HepG2 (cell line): ENCODE data around the gene FMNL2. TPM values are rescaled to one million over a fixed set of nuclear protein-coding genes. Genes with fewer than 3 reads are reported as not detected.

ENCODE experiments used
- BRD4 ChIP-seq: sonication (generic); formaldehyde crosslinking; IDR thresholded peaks from 2 replicates; pipeline ENCODE4 v1.4.0; 2020; ENCODE audit warnings: missing genetic modification reagents
- CCDC6 ChIP-seq: sonication (generic); formaldehyde crosslinking; IDR thresholded peaks from 2 replicates; pipeline ENCODE4 v1.8.1; 2022; ENCODE audit warnings: mild to moderate bottlenecking, missing genetic modification reagents, moderate library complexity
- HOXA5 ChIP-seq: sonication (generic); formaldehyde crosslinking; IDR thresholded peaks from 2 replicates; pipeline ENCODE4 v1.4.0; 2020; ENCODE audit warnings: missing genetic modification reagents
- IRX3 ChIP-seq: sonication (generic); formaldehyde crosslinking; IDR thresholded peaks from 2 replicates; pipeline ENCODE4 v1.8.1; 2023; ENCODE audit warnings: mild to moderate bottlenecking, low read depth, missing genetic modification reagents, borderline replicate concordance
- KMT2A ChIP-seq: sonication (generic); formaldehyde crosslinking; IDR thresholded peaks from 2 replicates; pipeline ENCODE4 v1.4.0; 2020; ENCODE audit warnings: missing genetic modification reagents
- KMT2B ChIP-seq: IDR thresholded peaks from 2 replicates; pipeline ENCODE4 v1.6.1; 2016; ENCODE audit warnings: missing genetic modification reagents, missing compliant biosample characterization
- NFIC ChIP-seq: IDR thresholded peaks from 2 replicates; pipeline ENCODE4 v1.6.1; 2012; ENCODE audit warnings: mild to moderate bottlenecking, low read length, inconsistent platforms
- NONO ChIP-seq, 2 experiments: fragments of 450-650 bp in 1 of 2; sonication (generic) in 1 of 2; formaldehyde crosslinking in 1 of 2; IDR thresholded peaks in 1 of 2; conservative IDR thresholded peaks in 1 of 2; 2 replicates each; pipeline versions ENCODE4 v1.6.1 to v1.8.0; 2017 to 2022; ENCODE audit warnings: mild to moderate bottlenecking in 1 of 2, missing genetic modification reagents in 1 of 2, moderate library complexity in 1 of 2
- NR2F6 ChIP-seq, 2 experiments: IDR thresholded peaks; 2 replicates each; pipeline ENCODE4 v1.6.1; 2016; ENCODE audit warnings: antibody characterized with exemption in 1 of 2, mild to moderate bottlenecking in 1 of 2
- THAP11 ChIP-seq: IDR thresholded peaks from 2 replicates; pipeline ENCODE4 v1.6.1; 2016; ENCODE audit warnings: missing biosample characterization, missing genetic modification reagents
- XBP1 ChIP-seq: sonication (generic); formaldehyde crosslinking; IDR thresholded peaks from 2 replicates; pipeline ENCODE4 v1.5.0; 2020; ENCODE audit warnings: missing genetic modification reagents
- ZNF12 ChIP-seq: sonication (generic); formaldehyde crosslinking; IDR thresholded peaks from 2 replicates; pipeline ENCODE4 v1.5.0; 2020; ENCODE audit warnings: missing genetic modification reagents
- polyA plus RNA-seq, 8 experiments: library from polyadenylated mRNA; depleted of rRNA in 3 of 8; stranded (reverse) in 7 of 8; unstranded in 1 of 8; fragments of >200 nt; fragmentation: Illumina TruSeq in 4 of 8; extraction: Trizol in 4 of 8; gene quantifications; 2 replicates each; pipeline versions ENCODE4 v1.2.1 to v1.2.3, GENCODE V29; 2011 to 2016; ENCODE audit warnings: low read depth in 4 of 8, missing spikeins in 1 of 8, mixed read lengths in 1 of 8; ENCODE audit not compliant: insufficient read depth in 1 of 8
- total RNA-seq, 5 experiments: library from RNA; depleted of rRNA; stranded (reverse); fragments of >200 nt; fragmentation: Illumina TruSeq; extraction: Trizol; gene quantifications; 2 replicates each; pipeline ENCODE4 v1.2.3, GENCODE V29; 2016; ENCODE audit warnings: low read depth in 1 of 5
- TF ChIP-seq, protein P1 (sequence below): sonication (generic); formaldehyde crosslinking; IDR thresholded peaks from 2 replicates; pipeline ENCODE4 v1.4.0; 2020; ENCODE audit warnings: missing genetic modification reagents
- TF ChIP-seq, protein P2 (sequence below): sonication (generic); formaldehyde crosslinking; IDR thresholded peaks from 2 replicates; pipeline ENCODE4 v1.8.0; 2022; ENCODE audit warnings: missing genetic modification reagents, mild to moderate bottlenecking, moderate library complexity, borderline replicate concordance
- TF ChIP-seq, protein P3 (sequence below): sonication (generic); formaldehyde crosslinking; IDR thresholded peaks from 2 replicates; pipeline ENCODE4 v1.4.0; 2020; ENCODE audit warnings: mild to moderate bottlenecking, missing genetic modification reagents
- TF ChIP-seq, protein P4 (sequence below): sonication (generic); formaldehyde crosslinking; IDR thresholded peaks from 2 replicates; pipeline ENCODE4 v1.5.0; 2020; ENCODE audit warnings: mild to moderate bottlenecking, missing genetic modification reagents, borderline replicate concordance
- TF ChIP-seq, protein P5 (sequence below): sonication (generic); formaldehyde crosslinking; IDR thresholded peaks from 2 replicates; pipeline ENCODE4 v1.8.1; 2023; ENCODE audit warnings: mild to moderate bottlenecking, missing genetic modification reagents
- TF ChIP-seq, protein P6 (sequence below): sonication (generic); formaldehyde crosslinking; IDR thresholded peaks from 2 replicates; pipeline ENCODE4 v1.4.0; 2020; ENCODE audit warnings: missing genetic modification reagents

FMNL2 gene
- total and polyA plus RNA-seq, 2 of the 13 experiments (the other 11 are each of a cell fraction or from before 2014, with no cell fraction given) = 66.5 to 67.7 TPM

GRCh38 chr2:152485954-152486736 lies 151.2 kb downstream of the FMNL2 start (continued):
- TF ChIP-seq, protein P1, sequence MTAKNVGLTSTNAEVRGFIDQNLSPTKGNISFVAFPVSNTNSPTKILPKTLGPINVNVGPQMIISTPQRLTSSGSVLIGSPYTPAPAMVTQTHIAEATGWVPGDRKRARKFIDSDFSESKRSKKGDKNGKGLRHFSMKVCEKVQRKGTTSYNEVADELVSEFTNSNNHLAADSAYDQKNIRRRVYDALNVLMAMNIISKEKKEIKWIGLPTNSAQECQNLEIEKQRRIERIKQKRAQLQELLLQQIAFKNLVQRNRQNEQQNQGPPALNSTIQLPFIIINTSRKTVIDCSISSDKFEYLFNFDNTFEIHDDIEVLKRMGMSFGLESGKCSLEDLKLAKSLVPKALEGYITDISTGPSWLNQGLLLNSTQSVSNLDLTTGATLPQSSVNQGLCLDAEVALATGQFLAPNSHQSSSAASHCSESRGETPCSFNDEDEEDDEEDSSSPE (CRISPR knock-in tag) = peak; percentile 37; the same call in 1 of the 2 replicates
- TF ChIP-seq ZNF12 (CRISPR knock-in tag) = peak; percentile 86; the same call in 1 of the 2 replicates
- TF ChIP-seq, protein P2, sequence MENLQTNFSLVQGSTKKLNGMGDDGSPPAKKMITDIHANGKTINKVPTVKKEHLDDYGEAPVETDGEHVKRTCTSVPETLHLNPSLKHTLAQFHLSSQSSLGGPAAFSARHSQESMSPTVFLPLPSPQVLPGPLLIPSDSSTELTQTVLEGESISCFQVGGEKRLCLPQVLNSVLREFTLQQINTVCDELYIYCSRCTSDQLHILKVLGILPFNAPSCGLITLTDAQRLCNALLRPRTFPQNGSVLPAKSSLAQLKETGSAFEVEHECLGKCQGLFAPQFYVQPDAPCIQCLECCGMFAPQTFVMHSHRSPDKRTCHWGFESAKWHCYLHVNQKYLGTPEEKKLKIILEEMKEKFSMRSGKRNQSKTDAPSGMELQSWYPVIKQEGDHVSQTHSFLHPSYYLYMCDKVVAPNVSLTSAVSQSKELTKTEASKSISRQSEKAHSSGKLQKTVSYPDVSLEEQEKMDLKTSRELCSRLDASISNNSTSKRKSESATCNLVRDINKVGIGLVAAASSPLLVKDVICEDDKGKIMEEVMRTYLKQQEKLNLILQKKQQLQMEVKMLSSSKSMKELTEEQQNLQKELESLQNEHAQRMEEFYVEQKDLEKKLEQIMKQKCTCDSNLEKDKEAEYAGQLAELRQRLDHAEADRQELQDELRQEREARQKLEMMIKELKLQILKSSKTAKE (CRISPR knock-in tag) = peak; percentile 26; the same call in 1 of the 2 replicates
- peak; percentile 83 for TF ChIP-seq KMT2B (CRISPR knock-in tag)
- peak; percentile 68; the same call in 1 of the 2 replicates for TF ChIP-seq CCDC6 (CRISPR knock-in tag)
- TF ChIP-seq, protein P3, sequence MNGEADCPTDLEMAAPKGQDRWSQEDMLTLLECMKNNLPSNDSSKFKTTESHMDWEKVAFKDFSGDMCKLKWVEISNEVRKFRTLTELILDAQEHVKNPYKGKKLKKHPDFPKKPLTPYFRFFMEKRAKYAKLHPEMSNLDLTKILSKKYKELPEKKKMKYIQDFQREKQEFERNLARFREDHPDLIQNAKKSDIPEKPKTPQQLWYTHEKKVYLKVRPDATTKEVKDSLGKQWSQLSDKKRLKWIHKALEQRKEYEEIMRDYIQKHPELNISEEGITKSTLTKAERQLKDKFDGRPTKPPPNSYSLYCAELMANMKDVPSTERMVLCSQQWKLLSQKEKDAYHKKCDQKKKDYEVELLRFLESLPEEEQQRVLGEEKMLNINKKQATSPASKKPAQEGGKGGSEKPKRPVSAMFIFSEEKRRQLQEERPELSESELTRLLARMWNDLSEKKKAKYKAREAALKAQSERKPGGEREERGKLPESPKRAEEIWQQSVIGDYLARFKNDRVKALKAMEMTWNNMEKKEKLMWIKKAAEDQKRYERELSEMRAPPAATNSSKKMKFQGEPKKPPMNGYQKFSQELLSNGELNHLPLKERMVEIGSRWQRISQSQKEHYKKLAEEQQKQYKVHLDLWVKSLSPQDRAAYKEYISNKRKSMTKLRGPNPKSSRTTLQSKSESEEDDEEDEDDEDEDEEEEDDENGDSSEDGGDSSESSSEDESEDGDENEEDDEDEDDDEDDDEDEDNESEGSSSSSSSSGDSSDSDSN (CRISPR knock-in tag) = no peak
- no peak for TF ChIP-seq IRX3 (CRISPR knock-in tag)
- peak; percentile 87 for TF ChIP-seq NR2F6 (IDR thresholded peaks at IDR 0.05)
- TF ChIP-seq NR2F6 (CRISPR knock-in tag; IDR thresholded peaks at IDR 0.05) = peak; percentile 87
- 0 out of 2 replicates have a peak, but pooled peaks have one; percentile 38 for TF ChIP-seq HOXA5 (CRISPR knock-in tag)
- TF ChIP-seq THAP11 = peak; percentile 88
- TF ChIP-seq BRD4 (CRISPR knock-in tag) = no peak
- TF ChIP-seq NFIC = peak; percentile 90
- TF ChIP-seq, protein P4, sequence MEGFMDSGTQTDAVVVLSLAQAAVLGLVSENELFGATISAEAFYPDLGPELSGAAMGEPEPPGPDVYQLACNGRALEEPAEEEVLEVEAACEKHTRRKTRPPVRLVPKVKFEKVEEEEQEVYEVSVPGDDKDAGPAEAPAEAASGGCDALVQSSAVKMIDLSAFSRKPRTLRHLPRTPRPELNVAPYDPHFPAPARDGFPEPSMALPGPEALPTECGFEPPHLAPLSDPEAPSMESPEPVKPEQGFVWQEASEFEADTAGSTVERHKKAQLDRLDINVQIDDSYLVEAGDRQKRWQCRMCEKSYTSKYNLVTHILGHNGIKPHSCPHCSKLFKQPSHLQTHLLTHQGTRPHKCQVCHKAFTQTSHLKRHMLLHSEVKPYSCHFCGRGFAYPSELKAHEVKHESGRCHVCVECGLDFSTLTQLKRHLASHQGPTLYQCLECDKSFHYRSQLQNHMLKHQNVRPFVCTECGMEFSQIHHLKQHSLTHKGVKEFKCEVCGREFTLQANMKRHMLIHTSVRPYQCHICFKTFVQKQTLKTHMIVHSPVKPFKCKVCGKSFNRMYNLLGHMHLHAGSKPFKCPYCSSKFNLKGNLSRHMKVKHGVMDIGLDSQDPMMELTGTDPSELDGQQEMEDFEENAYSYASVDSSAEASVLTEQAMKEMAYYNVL (CRISPR knock-in tag) = peak; percentile 92
- TF ChIP-seq KMT2A = peak; percentile 68
- TF ChIP-seq, protein P5, sequence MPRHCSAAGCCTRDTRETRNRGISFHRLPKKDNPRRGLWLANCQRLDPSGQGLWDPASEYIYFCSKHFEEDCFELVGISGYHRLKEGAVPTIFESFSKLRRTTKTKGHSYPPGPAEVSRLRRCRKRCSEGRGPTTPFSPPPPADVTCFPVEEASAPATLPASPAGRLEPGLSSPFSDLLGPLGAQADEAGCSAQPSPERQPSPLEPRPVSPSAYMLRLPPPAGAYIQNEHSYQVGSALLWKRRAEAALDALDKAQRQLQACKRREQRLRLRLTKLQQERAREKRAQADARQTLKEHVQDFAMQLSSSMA (CRISPR knock-in tag) = no peak
- TF ChIP-seq, protein P6, sequence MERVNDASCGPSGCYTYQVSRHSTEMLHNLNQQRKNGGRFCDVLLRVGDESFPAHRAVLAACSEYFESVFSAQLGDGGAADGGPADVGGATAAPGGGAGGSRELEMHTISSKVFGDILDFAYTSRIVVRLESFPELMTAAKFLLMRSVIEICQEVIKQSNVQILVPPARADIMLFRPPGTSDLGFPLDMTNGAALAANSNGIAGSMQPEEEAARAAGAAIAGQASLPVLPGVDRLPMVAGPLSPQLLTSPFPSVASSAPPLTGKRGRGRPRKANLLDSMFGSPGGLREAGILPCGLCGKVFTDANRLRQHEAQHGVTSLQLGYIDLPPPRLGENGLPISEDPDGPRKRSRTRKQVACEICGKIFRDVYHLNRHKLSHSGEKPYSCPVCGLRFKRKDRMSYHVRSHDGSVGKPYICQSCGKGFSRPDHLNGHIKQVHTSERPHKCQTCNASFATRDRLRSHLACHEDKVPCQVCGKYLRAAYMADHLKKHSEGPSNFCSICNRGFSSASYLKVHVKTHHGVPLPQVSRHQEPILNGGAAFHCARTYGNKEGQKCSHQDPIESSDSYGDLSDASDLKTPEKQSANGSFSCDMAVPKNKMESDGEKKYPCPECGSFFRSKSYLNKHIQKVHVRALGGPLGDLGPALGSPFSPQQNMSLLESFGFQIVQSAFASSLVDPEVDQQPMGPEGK = peak; percentile 71
- TF ChIP-seq NONO (IDR thresholded peaks at IDR 0.05) = no peak
- no peak; the same call in 1 of the 2 replicates for TF ChIP-seq NONO (CRISPR knock-in tag; conservative IDR thresholded peaks at IDR 0.05)
- TF ChIP-seq XBP1 = no peak
